B cell (primary cell): Measurements from ENCODE around the gene PIK3AP1. TPM values are rescaled to one million over a fixed set of nuclear protein-coding genes. Genes with fewer than 3 reads are reported as not detected.
A peak's percentile ranks its signal among the peaks of the same experiment; 100 is the strongest.

Experiments
- ATAC-seq: fragments of 200-7000 bp; cut with Tn5 transposase; one replicate; pipeline ENCODE4 v1.10.0; 2021; ENCODE audit warnings: low read depth, mild to moderate bottlenecking, moderate number of reproducible peaks, moderate library complexity
- CTCF ChIA-PET: fragments of 350-600 bp; sonication (Branson Sonifier 250); formaldehyde crosslinking; loops from one replicate; lab custom pipeline; 2021; ENCODE audit warnings: antibody characterized with exemption, inconsistent platforms; lab: Charles Lee
- POLR2A ChIA-PET: fragments of 350-600 bp; sonication (Branson Sonifier 250); formaldehyde crosslinking; loops from one replicate; lab custom pipeline; 2021; ENCODE audit warnings: antibody characterized with exemption; lab: Charles Lee
- DNase-seq: peaks from one replicate; pipeline ENCODE4 v3.0.0; 2013
- H2AFZ ChIP-seq: 2 replicates; pipeline ENCODE4 v1.6.1; 2012; ENCODE audit warnings: mild to moderate bottlenecking, low read depth, low read length; ENCODE audit not compliant: insufficient read depth, poor library complexity, severe bottlenecking
- H3K27ac ChIP-seq, 2 donors: 1 replicate in 1 of 2; 2 replicates in 1 of 2; pipeline ENCODE4 v1.5.1; 2012 to 2013; ENCODE audit warnings: low read length in 2 of 2, mild to moderate bottlenecking in 2 of 2, moderate library complexity in 1 of 2
- H3K27me3 ChIP-seq, 4 experiments: fragments of 200-600 bp in 1 of 4; sonication (generic) in 1 of 4; replicated peaks in 1 of 4; 1 replicate in 2 of 4; 2 replicates in 2 of 4; pipeline versions ENCODE4 v1.6.1 to v1.7.0; 2013 to 2016; ENCODE audit warnings: low read length in 3 of 4, mild to moderate bottlenecking in 2 of 4, mixed read lengths in 1 of 4, moderate library complexity in 1 of 4; ENCODE audit not compliant: insufficient read depth in 4 of 4, control insufficient read depth in 3 of 4; ENCODE audit errors: control extremely low read depth in 1 of 4
- H3K36me3 ChIP-seq, 2 experiments: replicated peaks in 1 of 2; 1 replicate in 1 of 2; 2 replicates in 1 of 2; pipeline versions ENCODE4 v1.6.1 to v1.7.1; 2013; ENCODE audit warnings: low read length in 1 of 2; ENCODE audit not compliant: insufficient read depth in 2 of 2, control insufficient read depth in 1 of 2; ENCODE audit errors: control extremely low read depth in 1 of 2, extremely low read depth in 1 of 2
- H3K4me1 ChIP-seq, 2 donors: fragments of 200-600 bp in 1 of 2; sonication (generic) in 1 of 2; 1 replicate in 1 of 2; 2 replicates in 1 of 2; pipeline versions ENCODE4 v1.5.1 to v1.6.1; 2013 to 2017; ENCODE audit warnings: low read length in 2 of 2; ENCODE audit not compliant: control insufficient read depth in 2 of 2, insufficient read depth in 2 of 2
- H3K4me2 ChIP-seq: replicated peaks from 2 replicates; pipeline ENCODE3; 2012; ENCODE audit warnings: mild to moderate bottlenecking, low read depth, low read length; ENCODE audit not compliant: poor library complexity, severe bottlenecking
- H3K4me3 ChIP-seq, 5 experiments: fragments of 200-600 bp in 1 of 5; sonication (generic) in 1 of 5; 1 replicate in 3 of 5; 2 replicates in 2 of 5; pipeline versions ENCODE4 v1.5.1 to v1.7.0; 2011 to 2016; ENCODE audit warnings: low read length in 4 of 5, mild to moderate bottlenecking in 4 of 5, low read depth in 2 of 5, control low read depth in 1 of 5, moderate library complexity in 1 of 5; ENCODE audit not compliant: insufficient read depth in 1 of 5; ENCODE audit errors: control extremely low read depth in 1 of 5, extremely low read depth in 1 of 5
- H3K79me2 ChIP-seq: fragments of 200-600 bp; sonication (generic); one replicate; pipeline ENCODE4 v1.6.0; 2016; ENCODE audit warnings: low read length; ENCODE audit not compliant: control insufficient read depth, insufficient read depth
- H3K9ac ChIP-seq: fragments of 200-600 bp; sonication (generic); 2 replicates; pipeline ENCODE4 v1.6.1; 2017; ENCODE audit warnings: mild to moderate bottlenecking, low read length, moderate library complexity
- H3K9me3 ChIP-seq, 3 donors: one replicate each; pipeline versions ENCODE4 v1.6.1 to v1.7.1; 2013; ENCODE audit warnings: low read length in 2 of 3; ENCODE audit not compliant: control insufficient read depth in 2 of 3, insufficient read depth in 1 of 3; ENCODE audit errors: control extremely low read depth in 1 of 3
- H4K20me1 ChIP-seq: 2 replicates; pipeline ENCODE4 v1.6.0; 2012; ENCODE audit warnings: mild to moderate bottlenecking, low read length; ENCODE audit not compliant: insufficient read depth, control insufficient read depth, poor library complexity, severe bottlenecking
- H3K27ac Mint-ChIP-seq: one replicate; pipeline ENCODE4 v1.8.0; 2021; ENCODE audit warnings: mixed read lengths
- H3K27me3 Mint-ChIP-seq: one replicate; pipeline ENCODE4 v1.8.0; 2021; ENCODE audit warnings: mixed read lengths
- H3K4me1 Mint-ChIP-seq: one replicate; pipeline ENCODE4 v1.8.0; 2021; ENCODE audit warnings: mixed read lengths
- H3K4me3 Mint-ChIP-seq: one replicate; pipeline ENCODE4 v1.8.0; 2021; ENCODE audit warnings: mixed read lengths
- H3K9me3 Mint-ChIP-seq: one replicate; pipeline ENCODE4 v1.8.0; 2022; ENCODE audit warnings: mixed read lengths; ENCODE audit not compliant: insufficient read depth
- EZH2 ChIP-seq: IDR thresholded peaks from 2 replicates; pipeline ENCODE4 v1.6.1; 2012; ENCODE audit warnings: borderline replicate concordance, low read depth, mild to moderate bottlenecking, moderate library complexity, low read length; ENCODE audit not compliant: insufficient read depth, poor library complexity, severe bottlenecking
- WGBS: methylation state at CpG from one replicate; pipeline ENCODE4 v1.1.5; 2013; ENCODE audit warnings: missing lambda C conversion rate; ENCODE audit not compliant: insufficient coverage; 5-methylcytosine and 5-hydroxymethylcytosine counted together
- intact Hi-C: fragments of 100-400 bp; cut with micrococcal nuclease; formaldehyde crosslinking; loops from one replicate; pipeline ENCODE4 v1.10.0; 2022
- polyA plus RNA-seq: library from polyadenylated mRNA; depleted of rRNA; stranded (reverse); fragments of >200 nt; gene quantifications from 2 replicates; pipeline ENCODE4 v1.2.3, GENCODE V29; 2012
- total RNA-seq, 2 donors: library from RNA; stranded (reverse); fragments of 120-200 nt in 1 of 2; gene quantifications; 1 replicate in 1 of 2; 2 replicates in 1 of 2; pipeline versions ENCODE4 v1.2.3 to v1.2.4, GENCODE V29; 2013 to 2022
- TF ChIP-seq, protein P1 (sequence below): fragments of 200-600 bp; IDR thresholded peaks from one replicate; pipeline ENCODE4 v1.8.0; 2022; ENCODE audit warnings: antibody characterized with exemption, mild to moderate bottlenecking

PIK3AP1 gene
- total and polyA plus RNA-seq, 2 donors (not counting 1 experiment from before 2014, with no cell fraction given): 125 to 130 TPM

DNA sequence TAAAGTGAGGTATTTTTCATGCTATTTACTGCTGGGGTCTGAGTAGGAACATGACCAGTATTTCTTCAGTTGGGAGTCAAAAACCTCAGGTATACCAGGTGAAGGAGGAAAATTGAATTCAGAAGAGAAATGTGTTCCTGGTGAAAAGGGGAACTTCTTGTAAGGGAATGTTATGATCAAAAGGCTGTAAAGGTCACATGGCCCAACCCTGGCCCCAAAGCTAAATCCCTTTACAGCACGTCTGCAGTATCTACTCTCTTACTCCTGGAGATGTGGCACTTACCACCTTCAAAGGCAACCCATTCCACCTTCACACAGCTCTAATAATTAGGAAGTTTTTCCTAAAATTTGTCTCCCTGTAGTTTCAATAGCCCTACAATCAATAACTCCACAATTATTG, 15.2 kb downstream of the PIK3AP1 start:
- no peaks in the 10 kb centered on the region for H4K20me1 ChIP-seq
- H3K4me1 ChIP-seq: peaks cover 85 to 91% of the 10 kb centered on the region in 2 donors
- TF ChIP-seq, protein P1, sequence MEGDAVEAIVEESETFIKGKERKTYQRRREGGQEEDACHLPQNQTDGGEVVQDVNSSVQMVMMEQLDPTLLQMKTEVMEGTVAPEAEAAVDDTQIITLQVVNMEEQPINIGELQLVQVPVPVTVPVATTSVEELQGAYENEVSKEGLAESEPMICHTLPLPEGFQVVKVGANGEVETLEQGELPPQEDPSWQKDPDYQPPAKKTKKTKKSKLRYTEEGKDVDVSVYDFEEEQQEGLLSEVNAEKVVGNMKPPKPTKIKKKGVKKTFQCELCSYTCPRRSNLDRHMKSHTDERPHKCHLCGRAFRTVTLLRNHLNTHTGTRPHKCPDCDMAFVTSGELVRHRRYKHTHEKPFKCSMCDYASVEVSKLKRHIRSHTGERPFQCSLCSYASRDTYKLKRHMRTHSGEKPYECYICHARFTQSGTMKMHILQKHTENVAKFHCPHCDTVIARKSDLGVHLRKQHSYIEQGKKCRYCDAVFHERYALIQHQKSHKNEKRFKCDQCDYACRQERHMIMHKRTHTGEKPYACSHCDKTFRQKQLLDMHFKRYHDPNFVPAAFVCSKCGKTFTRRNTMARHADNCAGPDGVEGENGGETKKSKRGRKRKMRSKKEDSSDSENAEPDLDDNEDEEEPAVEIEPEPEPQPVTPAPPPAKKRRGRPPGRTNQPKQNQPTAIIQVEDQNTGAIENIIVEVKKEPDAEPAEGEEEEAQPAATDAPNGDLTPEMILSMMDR: no peak
- no peak for TF ChIP-seq EZH2
- Mint-ChIP-seq H3K4me3 (peak overlapping the region; percentile 73), H3K27ac (peak overlapping the region; percentile 91), H3K27me3 (no peaks in the 10 kb centered on the region), H3K4me1 (peaks cover 78% of the 10 kb centered on the region), H3K9me3 (no peaks in the 10 kb centered on the region)
- ChIA-PET CTCF (interaction anchor here (1.3 to 5.0 kb wide), 5 partner anchors 9 to 64 kb away, joined by 3 to 31 read pairs (median 5); partner anchors contain the start of gene PIK3AP1), POLR2A (interaction anchor here (0.7 to 1.8 kb wide), 9 partner anchors 9 to 427 kb away, joined by 3 to 7 read pairs (median 5); no protein-coding TSS in a partner anchor)
- H3K4me2 ChIP-seq: peak overlapping the region; percentile 52
- peak; percentile 47 for DNase-seq
- no CpG with 5 or more reads among the region's 1 CpG for WGBS
- no peak overlapping the region for H2AFZ ChIP-seq
- H3K9me3 ChIP-seq: no peaks in the 10 kb centered on the region
- no peaks in the 10 kb centered on the region for H3K27me3 ChIP-seq
- intact Hi-C loops: no loop called here
- H3K36me3 ChIP-seq: peaks cover 7 to 17% of the 10 kb centered on the region in 2 experiments
- peaks cover 89% of the 10 kb centered on the region for H3K79me2 ChIP-seq
- no peak for ATAC-seq
- no peak overlapping the region for H3K9ac ChIP-seq
- peak overlapping the region in 1 of 5 experiments; percentile 24 for H3K4me3 ChIP-seq
- H3K27ac ChIP-seq: peak overlapping the region; percentile 88 to 92

DNA sequence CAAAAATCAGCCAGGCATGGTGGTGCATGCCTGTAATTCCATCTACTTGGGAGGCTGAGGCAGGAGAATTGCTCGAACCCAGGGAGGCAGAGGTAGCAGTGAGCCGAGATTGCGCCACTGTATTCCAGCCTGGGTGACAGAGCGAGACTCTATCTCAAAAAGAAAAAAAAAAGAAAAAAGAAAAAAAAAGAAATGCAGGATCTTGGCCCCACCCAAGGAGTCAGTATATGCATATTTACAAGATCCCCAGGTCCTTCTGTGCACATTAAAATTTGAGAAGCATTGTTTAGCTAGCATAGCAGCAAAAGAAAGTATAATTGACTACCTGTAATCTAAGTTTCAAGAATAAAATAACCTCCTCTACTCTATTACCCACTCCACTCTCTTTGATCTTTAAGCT, 15.8 kb downstream of the PIK3AP1 start:
- H3K79me2 ChIP-seq: peaks cover 89% of the 10 kb centered on the region
- peaks cover 7 to 13% of the 10 kb centered on the region in 2 experiments for H3K36me3 ChIP-seq
- DNase-seq (no peak), ATAC-seq (no peak)
- intact Hi-C loops: loop anchor here (5.0 kb wide), 2 partner anchors 117 to 128 kb away; partner anchors contain the start of genes LCOR and TM9SF3
- no peak overlapping the region for H3K9ac ChIP-seq
- WGBS: no CpG with 5 or more reads among the region's 4 CpGs
- Mint-ChIP-seq H3K27ac (peak overlapping the region; percentile 91), H3K27me3 (no peaks in the 10 kb centered on the region), H3K4me1 (peaks cover 79% of the 10 kb centered on the region), H3K9me3 (no peaks in the 10 kb centered on the region), H3K4me3 (peak overlapping the region; percentile 73)
- ChIA-PET POLR2A (interaction anchor here (0.7 to 1.8 kb wide), 6 partner anchors 9 to 60 kb away, joined by 3 to 6 read pairs (median 5); no protein-coding TSS in a partner anchor), CTCF (interaction anchor here (1.3 to 5.0 kb wide), 4 partner anchors 10 to 64 kb away, joined by 3 to 31 read pairs (median 8); no protein-coding TSS in a partner anchor)
- TF ChIP-seq, protein P1: no peak
- TF ChIP-seq EZH2: no peak
- peak overlapping the region; percentile 52 for H3K4me2 ChIP-seq
- peaks cover 82 to 85% of the 10 kb centered on the region in 2 donors for H3K4me1 ChIP-seq
- H2AFZ ChIP-seq: no peak overlapping the region
- no peaks in the 10 kb centered on the region for H4K20me1 ChIP-seq
- no peaks in the 10 kb centered on the region for H3K27me3 ChIP-seq
- H3K27ac ChIP-seq: peak overlapping the region; percentile 88 to 92
- H3K9me3 ChIP-seq: no peaks in the 10 kb centered on the region
- no peak overlapping the region for H3K4me3 ChIP-seq
